K562 (cell line): ENCODE measurements around the gene CENPA. TPM values are rescaled to one million over a fixed set of nuclear protein-coding genes. Genes with fewer than 3 reads are reported as not detected.
"Not testable (repeated sequence)": the region's sequence is repeated elsewhere in the genome, so short reads cannot be mapped to it uniquely, and the experiment has no call there.

Source experiments
- ATAC-seq: fragments of 200-7000 bp; cut with Tn5 transposase; 3 replicates; pipeline ENCODE4 v1.9.1; 2020; ENCODE audit warnings: moderate library complexity
- BruUV-seq: library from RNA; stranded (reverse); fragments of 400-500 nt; replicated peaks from 2 replicates; lab custom pipeline; 2021; lab: Mats Ljungman, UMichigan
- CTCF ChIA-PET: fragments of 300-600 bp; formaldehyde crosslinking; extraction: SDS; loops from one replicate; lab custom pipeline; 2021; ENCODE audit warnings: low intra/inter-chr PET ratio; lab: Yijun Ruan, JAX
- POLR2A ChIA-PET: fragments of 300-600, 350-650 bp; sonication (Branson Sonifier 250); formaldehyde crosslinking; extraction: SDS; loops from one replicate; lab custom pipeline; 2021; ENCODE audit warnings: antibody characterized with exemption, inconsistent platforms; lab: Yijun Ruan, JAX
- DNase-seq, 4 experiments: peaks; one replicate each; pipeline versions ENCODE4 v3.0.0 to v3.0.0-alpha.2; 2011 to 2018; ENCODE audit warnings: low spot score in 3 of 4, mixed read lengths in 3 of 4; ENCODE audit errors: extremely low read depth in 1 of 4
- FAIRE-seq: peaks from 2 replicates; lab custom pipeline; 2011; peaks lifted over from hg19 to GRCh38; lab: Jason Lieb, UNC
- H2AFZ ChIP-seq: 2 replicates; pipeline ENCODE4 v1.6.0; 2011; ENCODE audit warnings: low read depth, low read length, control low read depth, inconsistent platforms
- H3K27ac ChIP-seq: fragments of 200-600 bp; 3 replicates; pipeline ENCODE4 v1.8.0; 2011; ENCODE audit warnings: low read depth, mild to moderate bottlenecking, control low read depth, inconsistent platforms, low read length, moderate library complexity, mixed read lengths; ENCODE audit errors: extremely low read depth
- H3K27me3 ChIP-seq, 2 experiments: fragments of 300-600 bp in 1 of 2; 2 replicates in 1 of 2; 3 replicates in 1 of 2; pipeline versions ENCODE4 v1.6.0 to v1.8.0; 2011; ENCODE audit warnings: inconsistent platforms in 2 of 2, low read length in 2 of 2, mild to moderate bottlenecking in 1 of 2, mixed read lengths in 1 of 2, moderate library complexity in 1 of 2; ENCODE audit not compliant: control insufficient read depth in 2 of 2, insufficient read depth in 2 of 2
- H3K36me3 ChIP-seq: fragments of 300-600 bp; 3 replicates; pipeline ENCODE4 v1.8.0; 2011; ENCODE audit warnings: mild to moderate bottlenecking, low read length, inconsistent platforms; ENCODE audit not compliant: control insufficient read depth, insufficient read depth
- H3K4me1 ChIP-seq, 2 experiments: fragments of 200-600 bp in 1 of 2; replicated peaks in 1 of 2; 2 replicates in 1 of 2; 3 replicates in 1 of 2; pipeline versions ENCODE4 v1.5.1 to v1.8.0; 2011; ENCODE audit warnings: inconsistent platforms in 2 of 2, low read length in 2 of 2, mild to moderate bottlenecking in 1 of 2, mixed read lengths in 1 of 2, moderate library complexity in 1 of 2; ENCODE audit not compliant: control insufficient read depth in 2 of 2, insufficient read depth in 2 of 2
- H3K4me2 ChIP-seq: 2 replicates; pipeline ENCODE4 v1.6.1; 2011; ENCODE audit warnings: low read length, control low read depth, inconsistent platforms, mixed read lengths; ENCODE audit not compliant: insufficient read depth
- H3K4me3 ChIP-seq: fragments of 200-600 bp; sonication (generic), shearing (Covaris generic); 2 replicates; pipeline ENCODE4 v1.5.1; 2016; ENCODE audit warnings: control low read depth, inconsistent platforms
- H3K79me2 ChIP-seq: fragments of 200-600 bp; 3 replicates; pipeline ENCODE4 v1.8.0; 2011; ENCODE audit warnings: low read length, inconsistent platforms; ENCODE audit not compliant: control insufficient read depth, insufficient read depth
- H3K9ac ChIP-seq, 2 experiments: 2 replicates each; pipeline versions ENCODE4 v1.6.0 to v1.6.1; 2011; ENCODE audit warnings: low read depth in 2 of 2, low read length in 2 of 2, control low read depth in 1 of 2, inconsistent platforms in 1 of 2, mild to moderate bottlenecking in 1 of 2, mixed read lengths in 1 of 2; ENCODE audit not compliant: insufficient read depth in 1 of 2
- H3K9me1 ChIP-seq: one replicate; pipeline ENCODE4 v1.6.0; 2011; ENCODE audit warnings: inconsistent platforms, mild to moderate bottlenecking, low read length, moderate library complexity; ENCODE audit not compliant: control insufficient read depth, insufficient read depth
- H3K9me3 ChIP-seq: replicated peaks from 2 replicates; pipeline ENCODE4 v1.5.1; 2011; ENCODE audit warnings: low read depth, low read length, inconsistent platforms; ENCODE audit not compliant: control insufficient read depth, insufficient read depth
- H4K20me1 ChIP-seq: replicated peaks from 2 replicates; pipeline ENCODE4 v1.6.1; 2011; ENCODE audit warnings: low read length, inconsistent platforms, mixed read lengths; ENCODE audit not compliant: control insufficient read depth, insufficient read depth
- DMBX1 ChIP-seq: fragments of 250-450 bp; sonication (Bioruptor Pico); IDR thresholded peaks from 2 replicates; pipeline ENCODE4 v1.8.0; 2022; ENCODE audit warnings: inconsistent platforms, mild to moderate bottlenecking, moderate library complexity, borderline replicate concordance
- ETV1 ChIP-seq: fragments of 450-650 bp; conservative IDR thresholded peaks from 2 replicates; pipeline ENCODE4 v1.6.1; 2016; ENCODE audit warnings: missing genetic modification characterization, control low read depth, low read depth, missing compliant biosample characterization
- MECOM ChIP-seq: fragments of 250-450 bp; sonication (Bioruptor Pico); IDR thresholded peaks from 2 replicates; pipeline ENCODE4 v1.8.0; 2022; ENCODE audit warnings: inconsistent platforms
- NR2C1 ChIP-seq, 2 experiments: fragments of 450-650 bp; IDR thresholded peaks; 2 replicates each; pipeline ENCODE4 v1.6.1; 2017; ENCODE audit warnings: mild to moderate bottlenecking in 2 of 2, antibody characterized with exemption in 1 of 2, inconsistent platforms in 1 of 2, missing compliant biosample characterization in 1 of 2, missing genetic modification characterization in 1 of 2
- SMAD4 ChIP-seq: fragments of 250-450 bp; sonication (Bioruptor Pico); conservative IDR thresholded peaks from 2 replicates; pipeline ENCODE4 v1.8.0; 2021; ENCODE audit warnings: inconsistent platforms, mild to moderate bottlenecking, moderate library complexity
- YY1 ChIP-seq, 3 experiments: IDR thresholded peaks; 2 replicates each; pipeline ENCODE4 v1.6.1; 2011; ENCODE audit warnings: low read length in 2 of 3, mild to moderate bottlenecking in 2 of 3, moderate library complexity in 2 of 3, borderline replicate concordance in 1 of 3, control low read depth in 1 of 3, low read depth in 1 of 3; ENCODE audit not compliant: insufficient read depth in 3 of 3, insufficient replicate concordance in 2 of 3, control insufficient read depth in 1 of 3, insufficient read length in 1 of 3; ENCODE audit errors: extremely low read depth in 1 of 3
- ZNF311 ChIP-seq: fragments of 250-450 bp; sonication (Bioruptor Pico); IDR thresholded peaks from 2 replicates; pipeline ENCODE4 v1.4.0; 2020; ENCODE audit warnings: mild to moderate bottlenecking, moderate library complexity
- ZNF592 ChIP-seq: fragments of 450-650 bp; IDR thresholded peaks from 2 replicates; pipeline ENCODE4 v1.6.1; 2017; ENCODE audit warnings: antibody characterized with exemption, mild to moderate bottlenecking
- WGBS: fragments of 100-300 bp; shearing (Covaris generic); methylation state at CpG from one replicate; pipeline ENCODE4 v1.1.6; 2016; ENCODE audit warnings: low coverage, mixed read lengths; ENCODE audit not compliant: insufficient coverage; ENCODE audit errors: missing lambda C conversion rate; 5-methylcytosine and 5-hydroxymethylcytosine counted together
- in situ Hi-C: fragments of 300-500 bp; cut with MboI; formaldehyde crosslinking; loops from 4 replicates; pipeline ENCODE4 v1.15.0; 2018; ENCODE audit warnings: inconsistent platforms, mixed read lengths
- intact Hi-C: fragments of 100-400 bp; cut with micrococcal nuclease; formaldehyde crosslinking; loops from 2 replicates; pipeline ENCODE4 v1.14.2; 2022
- polyA plus RNA-seq, 8 experiments: library from polyadenylated mRNA; depleted of rRNA in 4 of 8; stranded (reverse) in 5 of 8; unstranded in 3 of 8; fragments of >200 nt; fragmentation: Nextera tagmentation in 2 of 8; fragmentation: Illumina TruSeq in 1 of 8; extraction: Ambion mirVana in 2 of 8; extraction: Trizol in 1 of 8; gene quantifications; 2 replicates each; pipeline versions ENCODE4 v1.2.1 to v1.2.3, GENCODE V29; 2011 to 2014; ENCODE audit warnings: inconsistent platforms in 1 of 8, missing spikeins in 1 of 8
- total RNA-seq, 7 experiments: library from RNA; depleted of rRNA in 6 of 7; stranded (reverse); fragments of >200 nt in 6 of 7; fragmentation: Illumina TruSeq in 2 of 7; extraction: Trizol in 2 of 7; gene quantifications; 2 replicates each; pipeline versions ENCODE4 v1.2.1 to v1.2.3, GENCODE V29; 2011 to 2021; ENCODE audit warnings: low replicate concordance in 1 of 7

Gene CENPA
- total and polyA plus RNA-seq, 9 of the 15 experiments (the other 6 are each of a cell fraction or from before 2014, with no cell fraction given), result 11.3 to 61.7 (median 44.7) TPM

- POLR2A ChIA-PET, result interaction anchor here (0.8 to 1.2 kb wide), 2 partner anchors 8 to 10 kb away, joined by 4 to 11 read pairs; no protein-coding TSS in a partner anchor
Measured at GRCh38 chr2:26760991-26761390, 24.9 kb upstream of the CENPA start.

More at GRCh38 chr2:26760991-26761390, 24.9 kb upstream of the CENPA start:
- ATAC-seq; H3K9me1 ChIP-seq; H3K4me3 ChIP-seq; BruUV-seq; H3K9me3 ChIP-seq; H3K27ac ChIP-seq; H3K36me3 ChIP-seq; DNase-seq; H3K9ac ChIP-seq; FAIRE-seq; H3K27me3 ChIP-seq; H3K4me2 ChIP-seq; in situ Hi-C loops; CTCF ChIA-PET; H4K20me1 ChIP-seq; TF ChIP-seq NR2C1 (IDR thresholded peaks at IDR 0.05): not testable (repeated sequence)
- intact Hi-C loops, result loop anchor here (10.0 kb wide), 1 partner anchor 254 kb away; no protein-coding TSS in a partner anchor
- peak overlapping the region; percentile 58 for H2AFZ ChIP-seq
- 54% methylated on average over 10 of the region's 10 CpGs for WGBS
- H3K4me1 ChIP-seq, result peaks cover 27 to 41% of the 10 kb centered on the region in 2 experiments
- 0 out of 2 replicates have a peak, but pooled peaks have one; percentile 8 for TF ChIP-seq ETV1 (tag)
- TF ChIP-seq YY1 (IDR thresholded peaks at IDR 0.05; ENCODE audit: borderline replicate concordance in 1 of 3, control insufficient read depth in 1 of 3, extremely low read depth in 1 of 3, insufficient read depth in 3 of 3, insufficient read length in 1 of 3, insufficient replicate concordance in 2 of 3, low read depth in 1 of 3, low read length in 2 of 3), result peak in 1 of 3 experiments; percentile 11
- TF ChIP-seq DMBX1 (CRISPR knock-in tag), result peak; percentile 86; the same call in 1 of the 2 replicates
- TF ChIP-seq MECOM, result 0 out of 2 replicates have a peak, but pooled peaks have one; percentile 9
- TF ChIP-seq NR2C1 (tag; IDR thresholded peaks at IDR 0.05), result peak; percentile 49
- peak; percentile 63; the same call in 1 of the 2 replicates for TF ChIP-seq ZNF311
- peak; percentile 62 for TF ChIP-seq SMAD4 (CRISPR knock-in tag)
- 0 out of 2 replicates have a peak, but pooled peaks have one; percentile 40 for TF ChIP-seq ZNF592
- peaks cover 22% of the 10 kb centered on the region for H3K79me2 ChIP-seq
